GM10266 (cell line): Measurements from ENCODE around the gene IL1RAPL1.

Source experiments
- DNase-seq: peaks from one replicate; pipeline ENCODE4 v3.0.0; 2012; ENCODE audit errors: extremely low spot score
- CTCF ChIP-seq: IDR thresholded peaks from 2 replicates; pipeline ENCODE4 v1.5.1; 2012; ENCODE audit warnings: mild to moderate bottlenecking, low read depth; ENCODE audit not compliant: control insufficient read depth, insufficient read depth; ENCODE audit errors: missing control alignments

The IL1RAPL1 gene

GRCh38 chrX:29470030-29470429, 882.8 kb downstream of the IL1RAPL1 start:
- TF ChIP-seq CTCF = no peak

GRCh38 chrX:29471829-29472228, 884.6 kb downstream of the IL1RAPL1 start:
- TF ChIP-seq CTCF = no peak
- no peak for DNase-seq

More at GRCh38 chrX:29470030-29470429, 882.8 kb downstream of the IL1RAPL1 start:
- DNase-seq = no peak

- no peak for TF ChIP-seq CTCF
- no peak for DNase-seq
Observed at GRCh38 chrX:29477878-29478277, 890.6 kb downstream of the IL1RAPL1 start.

- DNase-seq = peak; percentile 41
- peak; percentile 61 for TF ChIP-seq CTCF
Observed at GRCh38 chrX:29478336-29479069, 891.3 kb downstream of the IL1RAPL1 start.

- no peak for DNase-seq
- no peak for TF ChIP-seq CTCF
Observed at GRCh38 chrX:29487214-29487613, 900.0 kb downstream of the IL1RAPL1 start.

GRCh38 chrX:29487714-29488113, 900.5 kb downstream of the IL1RAPL1 start:
- TF ChIP-seq CTCF = no peak
- DNase-seq = no peak

- DNase-seq = no peak
- TF ChIP-seq CTCF = no peak
Observed at GRCh38 chrX:29488919-29489318, 901.7 kb downstream of the IL1RAPL1 start.
